Muscle of back (tissue), 10 donors: ENCODE measurements around the gene ATXN7L2. TPM values are rescaled to one million over a fixed set of nuclear protein-coding genes. Genes with fewer than 3 reads are reported as not detected.

ENCODE experiments used
- polyA plus RNA-seq, 10 donors: library from polyadenylated mRNA; unstranded; fragments of 120-200 nt; gene quantifications; one replicate each; pipeline ENCODE4 v1.2.1, GENCODE V29; 2013; ENCODE audit not compliant: insufficient read length in 10 of 10

Gene ATXN7L2
- polyA plus RNA-seq, 10 donors, result 11.8 to 32.9 (median 20.8) TPM

Other genes starting within 250 kb of the ATXN7L2 start
- gene CELSR2, start 234.4 kb upstream of the ATXN7L2 start, polyA plus RNA-seq, result 1 to 10 TPM; 2.5 to 7.9 (median 4.2) TPM
- gene PSRC1, start 200.8 kb upstream of the ATXN7L2 start, polyA plus RNA-seq, result 10 to 100 TPM; 10.0 to 21.2 (median 13.3) TPM
- gene MYBPHL, start 176.9 kb upstream of the ATXN7L2 start, polyA plus RNA-seq, result 1 to 10 TPM in 5 of 10 donors, under 1 TPM in 5; 0.40 to 1.9 (median 0.93) TPM
- gene SORT1, start 86.0 kb upstream of the ATXN7L2 start, polyA plus RNA-seq, result 10 to 100 TPM; 21.9 to 45.5 (median 25.6) TPM
- gene PSMA5, start 57.5 kb upstream of the ATXN7L2 start, polyA plus RNA-seq, result 10 to 100 TPM; 61.8 to 90.0 (median 69.1) TPM
- 100 to 1,000 TPM in 9 of 10 donors, 10 to 100 TPM in 1; 90.2 to 305 (median 215) TPM for gene SYPL2, start 17.4 kb upstream of the ATXN7L2 start, polyA plus RNA-seq
- gene CYB561D1, start 10.2 kb downstream of the ATXN7L2 start, polyA plus RNA-seq, result 10 to 100 TPM in 4 of 10 donors, 1 to 10 TPM in 6; 6.2 to 12.4 (median 9.2) TPM
- 10 to 100 TPM in 6 of 10 donors, 1 to 10 TPM in 4; 8.8 to 16.9 (median 10.7) TPM for gene AMIGO1, start 25.8 kb downstream of the ATXN7L2 start, polyA plus RNA-seq
- gene GPR61, start 56.0 kb downstream of the ATXN7L2 start, polyA plus RNA-seq, result 1 to 10 TPM in 9 of 10 donors, under 1 TPM in 1; 0.95 to 2.4 (median 1.6) TPM
- gene GNAI3, start 64.7 kb downstream of the ATXN7L2 start, polyA plus RNA-seq, result 1 to 10 TPM; 6.7 to 9.7 (median 8.2) TPM
- gene GNAT2, start 135.7 kb downstream of the ATXN7L2 start, polyA plus RNA-seq, result under 1 TPM in 1 of 10 donors, not detected in 9; 0.19 TPM
- 10 to 100 TPM; 26.0 to 41.4 (median 34.1) TPM for gene AMPD2, start 135.9 kb downstream of the ATXN7L2 start, polyA plus RNA-seq
- gene GSTM4, start 172.2 kb downstream of the ATXN7L2 start, polyA plus RNA-seq, result 10 to 100 TPM; 12.9 to 25.9 (median 20.7) TPM
- gene GSTM2, start 184.2 kb downstream of the ATXN7L2 start, polyA plus RNA-seq, result 100 to 1,000 TPM; 118 to 193 (median 154) TPM
- gene GSTM1, start 203.9 kb downstream of the ATXN7L2 start, polyA plus RNA-seq, result 10 to 100 TPM in 4 of 10 donors, 1 to 10 TPM in 2, under 1 TPM in 3, not detected in 1; 0.28 to 59.1 (median 1.2) TPM
- 10 to 100 TPM in 7 of 10 donors, 1 to 10 TPM in 3; 7.3 to 42.1 (median 13.7) TPM for gene GSTM5, start 228.3 kb downstream of the ATXN7L2 start, polyA plus RNA-seq